Adrenal gland (tissue), 5 donors: ENCODE measurements around the gene ITPKB.

Experiments used
- CTCF ChIP-seq, 6 experiments: fragments of 450-650 bp in 4 of 6; fragments of 200-600 bp in 2 of 6; sonication (generic) in 1 of 6; IDR thresholded peaks; 1 replicate in 5 of 6; 2 replicates in 1 of 6; pipeline versions ENCODE4 v1.5.1 to v1.8.0; 2016 to 2021; ENCODE audit warnings: antibody characterized with exemption in 6 of 6, mild to moderate bottlenecking in 2 of 6, moderate library complexity in 1 of 6
- POLR2A ChIP-seq, 2 donors: fragments of 450-650 bp; IDR thresholded peaks; one replicate each; pipeline ENCODE4 v1.6.1; 2017; ENCODE audit warnings: antibody characterized with exemption in 2 of 2, mild to moderate bottlenecking in 2 of 2, moderate library complexity in 1 of 2
- donor health status: DM: no; HTN: no; CAD: no.

- TF ChIP-seq CTCF (IDR thresholded peaks at IDR 0.05) (peak in 1 of 6 experiments; percentile 3), POLR2A (IDR thresholded peaks at IDR 0.05) (no peak)
These were observed 62.7 kb downstream of the ITPKB start for GRCh38 chr1:226676381-226676780.
